RWPE1 (cell line): ENCODE measurements around the gene GVQW3.

Experiments used
- CTCF ChIA-PET: fragments of 350-600 bp; sonication (Branson Sonifier 250); formaldehyde crosslinking; extraction: SDS; loops from one replicate; lab custom pipeline; 2021; lab: Yijun Ruan, JAX
- POLR2A ChIA-PET: fragments of 400-600 bp; formaldehyde crosslinking; extraction: SDS; loops from one replicate; lab custom pipeline; 2020; ENCODE audit warnings: antibody characterized with exemption; ENCODE audit not compliant: low non-redundant PET; lab: Yijun Ruan, JAX
- DNase-seq: peaks from one replicate; pipeline ENCODE4 v3.0.0; 2012; ENCODE audit warnings: low spot score
- H3K27ac ChIP-seq: fragments of 450-650 bp; 2 replicates; pipeline ENCODE4 v1.5.1; 2017
- TF ChIP-seq, protein P1 (sequence below): fragments of 450-650 bp; conservative IDR thresholded peaks from 2 replicates; pipeline ENCODE4 v1.5.1; 2017; ENCODE audit warnings: low read depth, mild to moderate bottlenecking

Gene GVQW3

DNA sequence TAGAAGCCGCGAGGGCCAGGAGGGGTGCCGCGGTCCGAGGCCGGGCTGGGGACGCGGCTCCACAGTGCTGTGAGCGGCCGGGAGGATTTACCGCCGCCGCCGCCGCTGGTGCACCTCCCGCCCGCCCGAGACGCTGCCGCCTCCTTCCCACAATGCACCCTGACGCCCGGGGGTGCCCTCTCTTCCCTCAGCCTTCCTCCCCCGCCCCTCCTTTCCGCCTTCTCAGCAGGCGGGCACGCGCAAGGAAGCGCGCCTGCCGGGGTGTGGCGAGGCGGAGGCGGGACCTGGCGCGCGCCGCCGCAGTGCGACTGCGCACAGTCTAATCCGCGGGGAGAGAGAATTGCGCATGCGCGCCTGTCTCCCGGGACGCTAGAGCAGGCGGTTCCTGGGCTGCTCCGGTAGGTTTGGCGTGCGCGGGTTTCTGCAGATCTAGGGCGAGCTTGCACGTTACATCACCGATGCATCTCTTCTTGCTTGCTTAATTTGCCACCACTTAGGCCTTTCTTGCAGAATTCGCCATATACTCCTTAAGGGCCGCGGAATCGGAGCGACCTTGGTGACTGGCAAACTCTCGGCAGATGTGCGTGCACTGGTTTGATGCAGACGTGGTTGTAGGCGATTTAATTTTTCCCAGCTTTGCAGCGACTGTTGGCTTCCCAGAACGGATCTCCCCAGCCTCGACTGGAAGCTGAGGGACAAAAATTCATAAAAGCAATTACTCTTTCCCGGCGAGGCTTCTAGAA lies at the start of gene GVQW3, which contains the start of gene THAP12:
Gene GVQW3 (plus strand): TSS at position 347 of the 743 bp plus-strand sequence. CDS start 506 bp downstream, outside the sequence.
Gene THAP12 (minus strand): TSS at position 156 of the 743 bp plus-strand sequence. CDS start 296 bp downstream, outside the sequence.
- H3K27ac ChIP-seq = peak within 1 kb of the TSS; percentile 85
- ChIA-PET POLR2A (no interaction called here), CTCF (interaction anchor here (0.7 kb wide), 2 partner anchors 176 to 336 kb away, joined by 3 read pairs; no protein-coding TSS in a partner anchor)
- TF ChIP-seq, protein P1, sequence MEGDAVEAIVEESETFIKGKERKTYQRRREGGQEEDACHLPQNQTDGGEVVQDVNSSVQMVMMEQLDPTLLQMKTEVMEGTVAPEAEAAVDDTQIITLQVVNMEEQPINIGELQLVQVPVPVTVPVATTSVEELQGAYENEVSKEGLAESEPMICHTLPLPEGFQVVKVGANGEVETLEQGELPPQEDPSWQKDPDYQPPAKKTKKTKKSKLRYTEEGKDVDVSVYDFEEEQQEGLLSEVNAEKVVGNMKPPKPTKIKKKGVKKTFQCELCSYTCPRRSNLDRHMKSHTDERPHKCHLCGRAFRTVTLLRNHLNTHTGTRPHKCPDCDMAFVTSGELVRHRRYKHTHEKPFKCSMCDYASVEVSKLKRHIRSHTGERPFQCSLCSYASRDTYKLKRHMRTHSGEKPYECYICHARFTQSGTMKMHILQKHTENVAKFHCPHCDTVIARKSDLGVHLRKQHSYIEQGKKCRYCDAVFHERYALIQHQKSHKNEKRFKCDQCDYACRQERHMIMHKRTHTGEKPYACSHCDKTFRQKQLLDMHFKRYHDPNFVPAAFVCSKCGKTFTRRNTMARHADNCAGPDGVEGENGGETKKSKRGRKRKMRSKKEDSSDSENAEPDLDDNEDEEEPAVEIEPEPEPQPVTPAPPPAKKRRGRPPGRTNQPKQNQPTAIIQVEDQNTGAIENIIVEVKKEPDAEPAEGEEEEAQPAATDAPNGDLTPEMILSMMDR = peak; percentile 66
- DNase-seq = peak; percentile 99

DNA sequence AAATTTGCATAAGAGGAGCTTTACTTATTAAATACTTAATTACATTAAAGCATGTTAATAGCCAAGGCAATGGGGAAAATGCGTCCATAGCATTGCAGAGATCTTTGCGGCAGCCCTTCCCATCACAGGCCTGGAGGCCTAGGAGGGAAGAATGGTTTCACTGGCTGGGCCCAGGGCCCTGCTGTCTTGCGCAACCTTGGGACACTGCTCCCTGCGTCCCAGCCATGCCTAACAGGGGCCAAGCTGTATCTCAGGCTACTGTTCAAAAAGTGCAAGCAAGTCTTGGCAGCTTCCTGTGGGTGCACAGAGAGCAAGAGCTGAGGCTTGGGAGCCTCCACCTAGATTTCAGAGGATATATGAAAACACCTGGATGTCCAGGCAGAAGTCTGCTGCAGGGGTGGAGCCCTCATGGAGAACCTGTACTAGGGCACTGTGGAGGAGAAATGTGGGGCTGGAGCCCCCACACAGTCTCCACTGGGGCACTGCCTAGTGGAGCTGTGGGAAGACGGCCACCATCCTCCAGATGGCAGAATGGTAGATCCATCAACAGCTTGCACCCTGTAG lies 46.2 kb upstream of the GVQW3 start:
- TF ChIP-seq, protein P1 = no peak
- CTCF ChIA-PET = no interaction called here
- no peak for DNase-seq
- no peak overlapping the region for H3K27ac ChIP-seq
- POLR2A ChIA-PET = no interaction called here

DNA sequence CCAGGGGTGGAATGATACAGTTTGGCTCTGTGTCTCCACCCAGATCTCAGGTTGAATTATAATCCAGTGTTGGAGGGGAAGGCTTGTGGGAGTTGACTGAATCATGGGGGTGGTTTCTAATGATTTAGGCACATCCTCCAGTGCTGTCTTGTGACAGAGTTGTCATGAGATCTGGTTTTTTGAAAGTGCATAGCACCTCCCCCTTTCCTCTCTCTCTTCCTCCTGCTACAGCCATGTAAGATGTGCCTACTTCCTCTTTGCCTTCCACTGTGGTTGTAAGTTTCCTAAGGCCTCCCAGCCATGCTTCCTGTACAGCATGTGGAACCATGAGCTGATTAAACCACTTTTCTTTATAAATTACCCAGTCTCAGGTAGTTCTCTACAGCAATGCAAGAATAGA lies 45.3 kb upstream of the GVQW3 start:
- POLR2A ChIA-PET = no interaction called here
- TF ChIP-seq, protein P1 = no peak
- CTCF ChIA-PET = no interaction called here
- DNase-seq = no peak
- no peak overlapping the region for H3K27ac ChIP-seq

DNA sequence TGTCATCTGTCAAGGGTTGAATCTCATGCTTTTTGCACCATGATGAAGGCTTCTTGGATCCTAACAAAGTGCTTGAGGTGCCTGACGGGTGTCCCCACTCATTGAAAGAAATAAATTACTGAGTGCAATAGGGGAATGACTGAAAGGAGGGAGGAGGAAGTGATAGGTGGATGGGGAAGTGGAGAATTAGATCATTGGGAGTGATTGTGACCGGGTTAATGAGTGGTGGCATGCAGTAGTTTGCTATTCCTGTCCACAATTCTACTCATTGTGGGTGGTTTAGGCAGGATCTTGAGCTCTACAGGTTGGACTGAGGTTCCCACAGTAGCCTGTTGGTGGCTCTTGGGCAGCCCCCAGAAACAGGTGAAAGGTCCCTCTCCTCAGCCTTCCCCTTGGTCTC lies 44.5 kb upstream of the GVQW3 start:
- TF ChIP-seq, protein P1 = no peak
- CTCF ChIA-PET = no interaction called here
- POLR2A ChIA-PET = no interaction called here
- no peak overlapping the region for H3K27ac ChIP-seq
- DNase-seq = no peak

DNA sequence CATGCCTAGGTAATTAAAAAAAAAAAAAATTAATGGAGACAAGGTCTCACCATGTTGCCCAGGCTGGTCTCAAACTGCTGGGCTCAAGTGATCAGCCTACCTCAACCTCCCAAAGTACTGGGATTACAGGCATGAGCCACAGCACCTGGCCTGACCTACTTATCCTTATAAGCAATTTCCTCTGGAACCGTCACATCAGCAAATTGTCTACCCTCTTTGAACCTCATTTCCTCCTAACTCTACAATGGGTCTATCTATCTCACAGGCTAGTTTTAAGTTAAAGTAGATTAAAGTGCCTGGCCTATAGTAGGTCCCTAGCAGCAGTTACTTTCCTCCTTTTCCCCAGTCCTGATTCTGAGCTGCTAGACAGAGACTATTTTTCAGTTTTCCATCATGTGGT lies 43.7 kb upstream of the GVQW3 start:
- ChIA-PET CTCF (no interaction called here), POLR2A (no interaction called here)
- no peak for DNase-seq
- TF ChIP-seq, protein P1 = no peak
- H3K27ac ChIP-seq = no peak overlapping the region

DNA sequence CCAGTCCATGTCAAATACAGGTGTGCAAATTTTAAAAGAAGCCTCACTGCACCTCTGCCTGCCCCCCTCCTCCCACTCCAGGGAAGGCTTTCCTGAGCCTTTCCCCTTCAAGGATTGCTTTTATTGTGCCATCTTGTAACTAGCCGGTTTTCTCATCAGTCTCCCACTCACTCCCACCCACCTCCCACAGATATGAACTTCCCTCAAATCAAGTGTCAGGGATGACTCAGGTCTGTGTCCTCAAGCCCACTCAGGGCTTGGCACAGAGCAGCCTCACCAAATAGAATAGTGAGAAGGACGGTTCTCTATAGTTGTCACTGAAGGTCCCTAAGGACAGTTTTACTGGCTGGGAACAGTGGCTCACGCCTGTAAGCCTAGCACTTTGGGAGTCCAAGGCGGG lies 43.2 kb upstream of the GVQW3 start:
- POLR2A ChIA-PET = no interaction called here
- no peak for DNase-seq
- no peak overlapping the region for H3K27ac ChIP-seq
- CTCF ChIA-PET = no interaction called here
- TF ChIP-seq, protein P1 = no peak
